ENCODE measurements around the gene PPP4R3B.

Gene PPP4R3B

GRCh38 chr2:55617175-55618024, at the start of gene PPP4R3B:
Gene PPP4R3B (minus strand): TSS chr2:55617622. CDS start chr2:55617285, 337 bp downstream.
- Histone ChIP-seq H3K4me3 (ENCODE audit: low read length, poor library complexity, severe bottlenecking) (peak within 1 kb of the TSS; percentile 93), H3K9me3 (ENCODE audit: insufficient read depth, low read depth, low read length) (no peaks in the 10 kb centered on the region), H4K20me1 (ENCODE audit: insufficient read depth, low read length, poor library complexity, severe bottlenecking) (peaks cover 64% of the 10 kb centered on the region), H3K9ac (ENCODE audit: low read depth, low read length, poor library complexity, severe bottlenecking) (peak within 1 kb of the TSS; percentile 98), H3K9me2 (replicated peaks; ENCODE audit: low read depth, low read length) (no peaks in the 10 kb centered on the region), H3K4me2 (ENCODE audit: low read depth, low read length, poor library complexity, severe bottlenecking) (peak within 1 kb of the TSS; percentile 93), H3K79me2 (ENCODE audit: insufficient read depth, low read length) (peaks cover 95% of the 10 kb centered on the region), H3K4me1 (ENCODE audit: insufficient read depth, low read length, poor library complexity, severe bottlenecking) (peaks cover 38% of the 10 kb centered on the region), H3K36me3 (ENCODE audit: insufficient read depth, low read length) (peaks cover 16% of the 10 kb centered on the region; the same call in 1 of the 2 replicates), H3F3A (ENCODE audit: low read depth) (no peaks in the 10 kb centered on the region), H2AFZ (ENCODE audit: low read length) (peak within 1 kb of the TSS; percentile 74), H3K27me3 (ENCODE audit: insufficient read depth, low read length, poor library complexity, severe bottlenecking) (no peaks in the 10 kb centered on the region)
- TF ChIP-seq CTCF (conservative IDR thresholded peaks at IDR 0.05; ENCODE audit: low read length) (no peak; the same call in 1 of the 2 replicates), EZH2phosphoT487 (IDR thresholded peaks at IDR 0.05; ENCODE audit: borderline replicate concordance) (no peak)

- Histone ChIP-seq H3K9ac (ENCODE audit: low read depth, low read length, poor library complexity, severe bottlenecking) (no peak overlapping the region), H3K4me3 (ENCODE audit: low read length, poor library complexity, severe bottlenecking) (no peak overlapping the region), H3K9me2 (replicated peaks; ENCODE audit: low read depth, low read length) (no peaks in the 10 kb centered on the region), H3K9me3 (ENCODE audit: insufficient read depth, low read depth, low read length) (no peaks in the 10 kb centered on the region), H3F3A (ENCODE audit: low read depth) (no peaks in the 10 kb centered on the region), H4K20me1 (ENCODE audit: insufficient read depth, low read length, poor library complexity, severe bottlenecking) (no peaks in the 10 kb centered on the region), H3K4me2 (ENCODE audit: low read depth, low read length, poor library complexity, severe bottlenecking) (no peak overlapping the region), H3K27me3 (ENCODE audit: insufficient read depth, low read length, poor library complexity, severe bottlenecking) (no peaks in the 10 kb centered on the region), H3K36me3 (ENCODE audit: insufficient read depth, low read length) (peaks cover 49% of the 10 kb centered on the region), H3K79me2 (ENCODE audit: insufficient read depth, low read length) (no peaks in the 10 kb centered on the region), H2AFZ (ENCODE audit: low read length) (no peak overlapping the region), H3K4me1 (ENCODE audit: insufficient read depth, low read length, poor library complexity, severe bottlenecking) (no peaks in the 10 kb centered on the region)
- no peak for TF ChIP-seq CTCF (conservative IDR thresholded peaks at IDR 0.05; ENCODE audit: low read length)
- no peak for TF ChIP-seq EZH2phosphoT487 (IDR thresholded peaks at IDR 0.05; ENCODE audit: borderline replicate concordance)
Measured at GRCh38 chr2:55653255-55653654, 35.8 kb upstream of the PPP4R3B start.

GRCh38 chr2:55649211-55649610, 31.8 kb upstream of the PPP4R3B start:
- Histone ChIP-seq H3K9me2 (replicated peaks; ENCODE audit: low read depth, low read length) (no peaks in the 10 kb centered on the region), H3K9me3 (ENCODE audit: insufficient read depth, low read depth, low read length) (no peaks in the 10 kb centered on the region), H3K27me3 (ENCODE audit: insufficient read depth, low read length, poor library complexity, severe bottlenecking) (no peaks in the 10 kb centered on the region), H4K20me1 (ENCODE audit: insufficient read depth, low read length, poor library complexity, severe bottlenecking) (no peaks in the 10 kb centered on the region), H3K9ac (ENCODE audit: low read depth, low read length, poor library complexity, severe bottlenecking) (no peak overlapping the region), H3K4me3 (ENCODE audit: low read length, poor library complexity, severe bottlenecking) (no peak overlapping the region), H3K4me2 (ENCODE audit: low read depth, low read length, poor library complexity, severe bottlenecking) (no peak overlapping the region), H3K79me2 (ENCODE audit: insufficient read depth, low read length) (no peaks in the 10 kb centered on the region), H3K4me1 (ENCODE audit: insufficient read depth, low read length, poor library complexity, severe bottlenecking) (no peaks in the 10 kb centered on the region), H2AFZ (ENCODE audit: low read length) (no peak overlapping the region), H3F3A (ENCODE audit: low read depth) (no peaks in the 10 kb centered on the region), H3K36me3 (ENCODE audit: insufficient read depth, low read length) (peaks cover 46% of the 10 kb centered on the region; the same call in 1 of the 2 replicates)
- TF ChIP-seq CTCF (conservative IDR thresholded peaks at IDR 0.05; ENCODE audit: low read length), result no peak
- no peak for TF ChIP-seq EZH2phosphoT487 (IDR thresholded peaks at IDR 0.05; ENCODE audit: borderline replicate concordance)
